Measurements from ENCODE around the gene ASTN1.

DNA sequence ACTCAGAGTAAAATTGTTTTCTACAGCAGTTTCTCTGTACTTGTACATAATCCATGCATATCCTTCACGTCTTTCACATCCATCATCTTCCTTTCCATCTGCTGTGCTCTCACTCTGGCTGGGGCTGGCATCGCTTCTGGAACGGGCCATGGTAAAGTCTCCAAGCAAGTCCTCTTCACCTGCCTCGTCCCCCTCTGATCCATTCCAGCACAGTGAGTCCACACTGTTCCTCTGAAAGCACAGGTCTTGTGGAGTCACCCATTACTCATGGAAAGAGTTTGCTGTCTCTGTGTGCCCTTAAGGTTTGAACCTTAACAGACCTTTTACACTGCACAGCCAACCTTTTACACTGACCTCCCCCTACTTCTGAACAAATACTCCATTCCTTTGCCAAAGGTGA, 313.6 kb downstream of the ASTN1 start:
- TF ChIP-seq, protein P1, sequence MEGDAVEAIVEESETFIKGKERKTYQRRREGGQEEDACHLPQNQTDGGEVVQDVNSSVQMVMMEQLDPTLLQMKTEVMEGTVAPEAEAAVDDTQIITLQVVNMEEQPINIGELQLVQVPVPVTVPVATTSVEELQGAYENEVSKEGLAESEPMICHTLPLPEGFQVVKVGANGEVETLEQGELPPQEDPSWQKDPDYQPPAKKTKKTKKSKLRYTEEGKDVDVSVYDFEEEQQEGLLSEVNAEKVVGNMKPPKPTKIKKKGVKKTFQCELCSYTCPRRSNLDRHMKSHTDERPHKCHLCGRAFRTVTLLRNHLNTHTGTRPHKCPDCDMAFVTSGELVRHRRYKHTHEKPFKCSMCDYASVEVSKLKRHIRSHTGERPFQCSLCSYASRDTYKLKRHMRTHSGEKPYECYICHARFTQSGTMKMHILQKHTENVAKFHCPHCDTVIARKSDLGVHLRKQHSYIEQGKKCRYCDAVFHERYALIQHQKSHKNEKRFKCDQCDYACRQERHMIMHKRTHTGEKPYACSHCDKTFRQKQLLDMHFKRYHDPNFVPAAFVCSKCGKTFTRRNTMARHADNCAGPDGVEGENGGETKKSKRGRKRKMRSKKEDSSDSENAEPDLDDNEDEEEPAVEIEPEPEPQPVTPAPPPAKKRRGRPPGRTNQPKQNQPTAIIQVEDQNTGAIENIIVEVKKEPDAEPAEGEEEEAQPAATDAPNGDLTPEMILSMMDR (conservative IDR thresholded peaks at IDR 0.05; ENCODE audit: low read length), result no peak
- no peak for TF ChIP-seq EZH2phosphoT487 (IDR thresholded peaks at IDR 0.05; ENCODE audit: borderline replicate concordance, low read depth, low read length)

Measured in OCI-LY7 (cell line).